Right ventricle myocardium inferior (tissue), 1 donor: Measurements from ENCODE around the gene CEP295NL. TPM values are rescaled to one million over a fixed set of nuclear protein-coding genes. Genes with fewer than 3 reads are reported as not detected.

ENCODE experiments used
- ATAC-seq: fragments of 200-7000 bp; cut with Tn5 transposase; one replicate; pipeline ENCODE4 v1.9.1; 2020; ENCODE audit warnings: mild to moderate bottlenecking, moderate library complexity
- DNase-seq: peaks from one replicate; pipeline ENCODE4 v3.0.0; 2021; ENCODE audit errors: missing footprints
- intact Hi-C: fragments of 100-400 bp; cut with DNase I; formaldehyde crosslinking; loops from one replicate; pipeline ENCODE4 v1.11.0; 2022
- total RNA-seq: library from RNA; stranded (reverse); fragmentation: NEBNext Ultra II Directional; extraction: Animal tissue kit (Norgen Biotek cat#: 25700); gene quantifications from one replicate; pipeline ENCODE4 v1.2.1, GENCODE V29; 2021
- donor health status: DM: no; HTN: yes; CAD: no; lungs with severe emphysema.

The CEP295NL gene
- total RNA-seq, 1 donor from 2014 or later = 0.60 TPM

GRCh38 chr17:78854508-78854907 lies 48.5 kb downstream of the CEP295NL start:
- ATAC-seq = no peak
- intact Hi-C loops = no loop called here
- DNase-seq = no peak

- ATAC-seq = no peak
- peak; percentile 67 for DNase-seq
- intact Hi-C loops = no loop called here
Measured at GRCh38 chr17:78853926-78854394, 49.0 kb downstream of the CEP295NL start.

- no peak for ATAC-seq
- intact Hi-C loops = no loop called here
- DNase-seq = no peak
Measured at GRCh38 chr17:78852709-78853121, 50.3 kb downstream of the CEP295NL start.

DNA sequence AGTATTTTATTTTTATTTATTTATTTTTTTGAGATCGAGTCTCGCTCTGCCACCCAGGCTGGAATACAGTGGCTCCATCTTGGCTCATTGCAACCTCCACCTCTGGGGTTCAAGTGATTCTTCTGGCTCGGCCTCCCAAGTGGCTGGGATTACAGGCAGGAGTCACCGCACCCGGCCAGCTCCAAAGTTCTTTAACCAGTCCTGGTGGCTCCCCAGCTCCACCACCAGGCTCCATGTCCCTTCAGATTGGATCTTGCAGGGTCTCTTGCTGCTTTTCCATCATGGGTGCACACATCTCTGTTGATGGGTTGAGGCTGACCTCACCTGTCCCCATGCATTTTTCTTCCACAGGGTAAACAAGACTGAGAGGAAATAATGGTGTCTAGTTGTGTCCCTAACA lies 54.0 kb downstream of the CEP295NL start:
- DNase-seq = no peak
- no peak for ATAC-seq
- intact Hi-C loops = no loop called here

DNA sequence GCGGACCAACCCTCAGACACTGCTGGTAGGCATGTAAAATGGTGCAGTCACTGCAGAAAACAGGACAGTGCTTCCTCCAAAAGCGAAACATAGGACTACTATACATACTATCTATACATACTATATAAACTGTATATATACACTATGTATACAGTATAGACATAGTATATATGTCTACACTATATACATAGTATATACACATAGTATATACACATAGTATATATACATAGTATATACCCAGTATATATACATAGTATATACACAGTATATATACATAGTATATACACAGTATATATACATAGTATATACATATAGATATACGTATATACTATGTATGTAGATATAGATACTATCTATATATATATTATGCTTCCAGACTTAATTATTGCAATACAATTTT lies 55.9 kb downstream of the CEP295NL start:
- DNase-seq (no peak), ATAC-seq (no peak)
- intact Hi-C loops = no loop called here

DNA sequence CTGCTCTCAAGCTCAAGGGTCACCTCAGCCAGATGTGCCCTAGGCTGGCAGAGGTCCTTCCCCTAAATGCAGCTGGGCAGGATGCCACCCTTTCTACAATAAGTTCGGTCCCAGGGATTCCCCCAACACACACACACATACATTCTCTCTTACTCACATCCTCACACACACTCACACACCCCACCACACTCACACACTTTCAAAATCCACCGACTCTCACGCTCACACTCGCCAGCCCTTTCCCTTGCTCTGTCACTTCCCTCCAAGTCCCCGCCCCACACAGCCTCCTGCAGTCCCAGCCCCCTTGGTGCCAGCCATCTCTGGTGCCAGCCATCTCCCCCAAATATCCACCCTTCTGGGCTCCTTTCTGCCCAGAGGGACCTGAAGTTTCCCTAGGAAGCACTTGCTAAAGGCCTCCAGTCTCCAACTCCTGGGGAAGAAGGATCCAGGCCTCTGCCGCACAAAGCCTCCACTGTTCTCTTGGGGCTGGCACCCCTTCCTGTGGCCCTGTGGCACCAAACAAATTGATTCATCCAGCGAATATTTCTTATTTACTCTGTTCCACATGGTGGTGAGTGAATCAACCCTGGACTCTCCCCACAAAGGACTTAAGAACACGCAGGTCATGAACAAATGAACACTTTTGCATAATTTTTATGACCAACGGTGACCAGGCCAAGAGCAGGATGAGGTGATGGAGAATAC lies 58.5 kb downstream of the CEP295NL start:
- DNase-seq (no peak), ATAC-seq (no peak)
- intact Hi-C loops = loop anchor here (5.0 kb wide), 1 partner anchor 107 kb away; no protein-coding TSS in a partner anchor

DNA sequence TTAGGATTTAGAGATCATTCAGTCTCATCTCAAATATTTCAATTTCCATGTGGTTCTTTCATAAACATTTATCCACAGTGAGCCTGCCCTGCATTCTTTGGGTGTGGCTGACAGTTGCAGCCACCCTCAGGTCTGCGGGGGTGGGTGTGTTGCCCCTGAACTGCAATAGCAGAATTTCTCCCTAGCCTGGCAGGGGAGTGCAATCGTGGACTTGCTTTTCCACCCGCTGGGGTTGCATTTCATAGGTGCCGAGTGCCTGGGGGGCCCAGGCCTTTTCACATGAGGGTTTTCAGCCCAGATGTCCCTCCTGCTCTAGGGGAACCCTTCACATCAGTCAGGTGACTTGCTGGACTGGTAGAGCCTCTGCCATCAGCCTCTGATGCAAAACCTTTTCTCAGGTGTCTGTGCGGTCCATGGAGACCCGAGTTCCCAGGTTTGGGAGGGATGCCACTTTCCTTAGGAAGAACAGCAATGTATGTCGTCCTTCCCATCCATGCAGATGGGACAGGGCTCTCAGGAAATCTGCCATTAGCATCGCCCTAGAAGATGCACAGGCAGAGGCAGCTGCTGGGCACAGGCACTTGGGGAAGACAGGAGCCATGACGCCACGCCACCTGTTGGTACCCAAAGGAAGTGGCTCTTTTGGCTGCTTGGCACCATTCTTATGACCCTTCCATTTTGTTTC lies 60.0 kb downstream of the CEP295NL start:
- ATAC-seq = no peak
- intact Hi-C loops = loop anchor here (5.0 kb wide), 1 partner anchor 106 kb away; no protein-coding TSS in a partner anchor
- no peak for DNase-seq

DNA sequence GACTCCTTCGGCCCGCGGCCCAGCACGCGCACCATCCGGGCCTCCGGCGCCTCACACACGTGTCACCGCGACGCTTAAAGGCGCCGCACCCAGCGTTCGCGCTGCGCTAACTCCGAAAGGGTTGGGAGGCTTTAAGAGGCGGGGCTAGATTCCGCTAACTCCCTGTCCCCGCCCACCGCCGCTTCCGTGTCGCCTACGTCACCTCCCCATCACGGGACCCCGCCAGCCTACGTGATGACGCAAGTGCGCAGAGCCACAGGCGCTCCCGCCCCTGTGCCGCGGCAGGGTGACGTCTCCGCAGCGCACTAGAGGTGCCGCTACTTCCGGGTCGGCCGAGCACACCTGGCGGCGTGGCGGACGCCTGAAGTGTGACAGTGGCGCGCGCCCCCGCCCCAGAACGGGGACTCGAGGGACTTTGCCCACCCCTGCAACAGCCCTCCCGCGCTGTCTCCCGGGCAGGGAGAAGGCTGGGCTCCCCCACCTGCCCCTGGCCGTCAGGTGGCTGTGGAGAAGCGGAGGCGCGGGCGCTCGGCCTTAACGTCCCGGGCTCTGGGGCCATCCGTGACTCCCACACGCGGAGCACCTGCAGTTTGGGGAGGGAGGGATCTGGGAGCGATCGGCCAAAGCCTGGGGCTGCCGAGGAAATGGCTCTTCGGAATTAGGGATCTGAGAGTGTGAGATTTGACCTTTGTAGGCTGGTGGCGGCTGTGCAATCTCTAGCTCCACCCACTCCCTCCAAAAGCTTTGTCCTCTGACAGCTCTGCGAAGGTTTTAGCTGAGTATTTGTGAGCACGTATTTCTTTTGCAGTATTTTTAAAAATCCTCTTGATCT lies 62.0 kb downstream of the CEP295NL start, which contains the start of gene USP36:
Gene USP36, minus strand, starts transcription at position 35 of the 832 bp plus-strand sequence. CDS start 4,451 bp downstream, outside the sequence.
- intact Hi-C loops = loop anchor here (1.0 to 5.0 kb wide), 2 partner anchors 93 to 104 kb away; no protein-coding TSS in a partner anchor
- DNase-seq = peak; percentile 100
- ATAC-seq = peak; percentile 98

Other genes with a start within 250 kb of the CEP295NL start
- gene CYTH1, start 120.9 kb downstream of the CEP295NL start, total RNA-seq = 34.0 TPM
- 18.4 TPM for gene USP36, start 62.4 kb downstream of the CEP295NL start, total RNA-seq
- gene TIMP2, start 22.2 kb upstream of the CEP295NL start, total RNA-seq = 138 TPM
- 611 TPM for gene LGALS3BP, start 76.7 kb upstream of the CEP295NL start, total RNA-seq
- 31.1 TPM for gene CANT1, start 106.6 kb upstream of the CEP295NL start, total RNA-seq
- 240 TPM for gene C1QTNF1, start 121.0 kb upstream of the CEP295NL start, total RNA-seq
- 29.8 TPM for gene ENGASE, start 171.6 kb upstream of the CEP295NL start, total RNA-seq